IPS-18a (cell line): Measurements from ENCODE around the gene WDR81.

Source experiments
- H3K27ac ChIP-seq: one replicate; pipeline ENCODE4 v1.5.1; 2013; ENCODE audit warnings: low read length
- H3K27me3 ChIP-seq: one replicate; pipeline ENCODE4 v1.6.1; 2013; ENCODE audit warnings: mild to moderate bottlenecking, low read length; ENCODE audit not compliant: control insufficient read depth, insufficient read depth
- H3K36me3 ChIP-seq: one replicate; pipeline ENCODE4 v1.6.1; 2013; ENCODE audit warnings: low read depth, low read length; ENCODE audit not compliant: control insufficient read depth
- H3K4me1 ChIP-seq: one replicate; pipeline ENCODE4 v1.6.1; 2013; ENCODE audit warnings: low read depth, low read length; ENCODE audit not compliant: control insufficient read depth
- H3K4me3 ChIP-seq: one replicate; pipeline ENCODE4 v1.5.1; 2013; ENCODE audit warnings: low read length
- H3K9ac ChIP-seq: one replicate; pipeline ENCODE4 v1.6.1; 2013; ENCODE audit warnings: mild to moderate bottlenecking, low read length, moderate library complexity
- H3K9me3 ChIP-seq: one replicate; pipeline ENCODE4 v1.6.1; 2013; ENCODE audit warnings: low read depth, low read length; ENCODE audit not compliant: control insufficient read depth

The WDR81 gene

DNA sequence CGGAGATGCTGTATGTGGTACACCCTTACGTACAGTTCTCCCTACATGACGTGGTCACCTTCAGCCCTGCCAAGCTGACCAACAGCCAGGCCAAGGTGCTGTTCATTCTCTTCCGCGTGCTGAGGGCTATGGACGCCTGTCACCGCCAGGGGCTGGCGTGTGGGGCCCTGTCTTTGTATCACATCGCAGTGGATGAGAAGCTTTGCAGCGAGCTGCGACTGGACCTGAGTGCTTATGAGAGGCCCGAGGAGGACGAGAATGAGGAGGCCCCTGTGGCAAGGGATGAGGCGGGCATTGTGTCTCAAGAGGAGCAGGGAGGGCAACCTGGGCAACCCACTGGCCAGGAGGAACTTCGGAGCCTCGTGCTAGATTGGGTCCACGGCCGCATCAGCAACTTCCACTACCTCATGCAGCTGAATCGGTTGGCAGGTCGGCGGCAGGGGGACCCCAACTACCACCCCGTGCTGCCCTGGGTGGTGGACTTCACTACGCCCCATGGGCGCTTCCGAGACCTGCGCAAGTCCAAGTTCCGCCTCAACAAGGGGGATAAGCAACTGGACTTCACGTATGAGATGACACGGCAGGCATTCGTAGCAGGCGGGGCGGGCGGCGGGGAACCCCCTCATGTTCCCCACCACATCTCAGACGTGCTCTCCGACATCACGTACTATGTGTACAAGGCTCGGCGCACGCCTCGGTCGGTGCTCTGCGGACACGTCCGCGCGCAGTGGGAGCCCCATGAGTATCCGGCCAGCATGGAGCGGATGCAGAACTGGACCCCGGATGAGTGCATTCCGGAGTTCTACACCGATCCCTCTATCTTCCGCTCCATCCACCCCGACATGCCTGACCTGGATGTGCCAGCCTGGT lies 1.4 kb downstream of the WDR81 start:
- no peaks in the 10 kb centered on the region for H3K36me3 ChIP-seq
- no peaks in the 10 kb centered on the region for H3K9me3 ChIP-seq
- no peak overlapping the region for H3K9ac ChIP-seq
- H3K4me3 ChIP-seq: no peak overlapping the region
- no peak overlapping the region for H3K27ac ChIP-seq
- no peaks in the 10 kb centered on the region for H3K4me1 ChIP-seq
- no peaks in the 10 kb centered on the region for H3K27me3 ChIP-seq

GRCh38 chr17:1726626-1727257 lies 2.2 kb downstream of the WDR81 start:
- Histone ChIP-seq H3K27ac (no peak overlapping the region), H3K4me3 (no peak overlapping the region), H3K9me3 (no peaks in the 10 kb centered on the region), H3K4me1 (no peaks in the 10 kb centered on the region), H3K27me3 (no peaks in the 10 kb centered on the region), H3K36me3 (no peaks in the 10 kb centered on the region), H3K9ac (no peak overlapping the region)

- Histone ChIP-seq H3K9me3 (no peaks in the 10 kb centered on the region), H3K36me3 (no peaks in the 10 kb centered on the region), H3K9ac (no peak overlapping the region), H3K4me1 (no peaks in the 10 kb centered on the region), H3K4me3 (no peak overlapping the region), H3K27me3 (no peaks in the 10 kb centered on the region), H3K27ac (no peak overlapping the region)
These were observed 2.8 kb downstream of the WDR81 start for GRCh38 chr17:1727258-1727789.

DNA sequence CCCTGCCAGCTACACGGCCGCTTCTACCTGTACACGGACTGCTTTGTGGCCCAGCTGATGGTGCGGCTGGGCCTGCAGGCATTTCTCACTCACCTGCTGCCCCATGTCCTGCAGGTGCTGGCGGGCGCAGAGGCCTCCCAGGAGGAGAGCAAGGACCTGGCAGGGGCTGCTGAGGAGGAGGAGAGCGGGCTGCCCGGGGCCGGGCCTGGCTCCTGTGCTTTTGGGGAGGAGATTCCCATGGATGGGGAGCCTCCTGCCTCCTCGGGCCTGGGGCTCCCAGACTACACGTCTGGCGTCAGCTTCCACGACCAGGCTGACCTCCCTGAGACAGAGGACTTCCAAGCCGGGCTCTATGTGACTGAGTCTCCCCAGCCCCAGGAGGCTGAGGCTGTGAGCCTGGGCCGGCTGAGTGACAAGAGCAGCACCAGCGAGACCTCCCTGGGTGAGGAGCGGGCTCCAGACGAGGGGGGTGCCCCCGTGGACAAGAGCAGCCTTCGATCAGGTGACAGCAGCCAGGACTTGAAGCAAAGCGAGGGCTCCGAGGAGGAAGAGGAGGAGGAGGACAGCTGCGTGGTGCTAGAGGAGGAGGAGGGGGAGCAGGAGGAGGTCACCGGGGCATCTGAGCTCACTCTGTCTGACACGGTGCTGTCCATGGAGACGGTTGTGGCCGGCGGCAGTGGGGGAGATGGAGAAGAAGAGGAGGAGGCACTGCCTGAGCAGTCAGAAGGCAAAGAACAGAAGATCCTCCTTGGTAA lies 3.5 kb downstream of the WDR81 start:
- no peaks in the 10 kb centered on the region for H3K9me3 ChIP-seq
- H3K4me1 ChIP-seq: no peaks in the 10 kb centered on the region
- no peaks in the 10 kb centered on the region for H3K27me3 ChIP-seq
- no peak overlapping the region for H3K4me3 ChIP-seq
- H3K9ac ChIP-seq: no peak overlapping the region
- no peaks in the 10 kb centered on the region for H3K36me3 ChIP-seq
- no peak overlapping the region for H3K27ac ChIP-seq

GRCh38 chr17:1729966-1730325 lies 5.4 kb downstream of the WDR81 start:
- H3K4me3 ChIP-seq: no peak overlapping the region
- H3K27ac ChIP-seq: no peak overlapping the region
- no peaks in the 10 kb centered on the region for H3K27me3 ChIP-seq
- H3K4me1 ChIP-seq: no peaks in the 10 kb centered on the region
- H3K36me3 ChIP-seq: no peaks in the 10 kb centered on the region
- H3K9me3 ChIP-seq: no peaks in the 10 kb centered on the region
- no peak overlapping the region for H3K9ac ChIP-seq

DNA sequence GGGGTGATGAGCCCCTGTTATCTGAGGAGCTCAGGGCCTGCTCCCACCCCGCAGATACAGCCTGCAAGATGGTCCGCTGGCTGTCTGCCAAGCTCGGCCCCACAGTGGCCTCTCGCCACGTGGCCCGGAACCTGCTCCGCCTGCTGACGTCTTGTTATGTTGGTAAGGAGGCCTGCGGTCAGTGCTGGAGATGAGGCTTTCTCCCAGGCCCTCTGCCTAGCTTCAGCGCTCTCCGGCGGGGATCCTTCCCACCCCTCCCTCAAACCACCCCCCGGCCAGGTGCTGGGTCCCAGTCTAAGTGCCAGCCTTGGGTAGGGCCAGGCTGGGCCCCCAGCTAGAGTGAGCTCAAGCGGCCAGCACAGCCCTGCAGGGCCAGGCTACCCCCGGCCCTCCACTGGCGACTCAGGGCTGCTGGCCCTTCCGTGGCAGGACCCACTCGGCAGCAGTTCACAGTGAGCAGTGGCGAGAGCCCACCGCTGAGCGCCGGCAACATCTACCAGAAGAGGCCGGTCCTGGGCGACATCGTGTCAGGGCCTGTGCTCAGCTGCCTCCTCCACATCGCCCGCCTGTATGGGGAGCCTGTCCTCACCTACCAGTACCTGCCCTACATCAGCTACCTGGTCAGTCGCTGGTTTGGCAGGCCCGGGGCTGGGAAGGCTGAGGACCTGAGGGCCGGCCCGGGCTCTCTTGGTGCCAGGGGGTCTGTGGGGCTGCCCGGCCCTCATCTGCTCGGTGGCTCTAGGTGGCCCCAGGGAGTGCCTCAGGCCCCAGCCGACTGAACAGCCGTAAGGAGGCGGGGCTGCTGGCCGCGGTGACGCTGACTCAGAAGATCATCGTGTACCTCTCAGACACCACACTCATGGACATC lies 6.1 kb downstream of the WDR81 start:
- no peaks in the 10 kb centered on the region for H3K9me3 ChIP-seq
- no peak overlapping the region for H3K27ac ChIP-seq
- H3K27me3 ChIP-seq: no peaks in the 10 kb centered on the region
- no peak overlapping the region for H3K9ac ChIP-seq
- no peaks in the 10 kb centered on the region for H3K36me3 ChIP-seq
- H3K4me3 ChIP-seq: no peak overlapping the region
- H3K4me1 ChIP-seq: no peaks in the 10 kb centered on the region

- Histone ChIP-seq H3K36me3 (no peaks in the 10 kb centered on the region), H3K9ac (no peak overlapping the region), H3K27ac (no peak overlapping the region), H3K4me1 (peaks cover under 1% of the 10 kb centered on the region), H3K9me3 (no peaks in the 10 kb centered on the region), H3K4me3 (no peak overlapping the region), H3K27me3 (no peaks in the 10 kb centered on the region)
These were observed 6.6 kb downstream of the WDR81 start for GRCh38 chr17:1731194-1731506.

DNA sequence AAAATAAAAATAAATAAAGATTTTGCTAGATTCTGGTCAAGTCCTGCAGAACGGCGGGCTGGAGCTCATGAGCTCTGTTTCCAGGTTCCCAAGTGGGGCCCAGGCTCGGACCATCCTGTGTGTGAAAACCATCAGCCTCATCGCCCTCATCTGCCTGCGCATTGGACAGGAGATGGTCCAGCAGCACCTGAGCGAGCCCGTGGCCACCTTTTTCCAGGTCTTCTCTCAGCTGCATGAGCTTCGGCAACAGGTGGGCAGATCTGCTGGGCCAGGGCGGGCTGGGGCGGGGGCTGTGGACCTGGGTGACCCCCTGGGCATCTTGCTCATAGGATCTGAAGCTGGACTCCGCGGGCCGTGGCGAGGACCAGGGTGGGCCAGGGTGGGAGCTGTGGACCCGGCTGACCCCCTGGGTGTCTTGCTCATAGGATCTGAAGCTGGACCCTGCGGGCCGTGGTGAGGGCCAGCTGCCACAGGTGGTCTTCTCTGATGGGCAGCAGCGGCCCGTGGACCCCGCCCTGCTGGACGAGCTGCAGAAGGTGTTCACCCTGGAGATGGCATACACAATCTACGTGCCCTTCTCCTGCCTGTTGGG lies 7.8 kb downstream of the WDR81 start:
- Histone ChIP-seq H3K9me3 (no peaks in the 10 kb centered on the region), H3K36me3 (no peaks in the 10 kb centered on the region), H3K27me3 (no peaks in the 10 kb centered on the region), H3K4me3 (no peak overlapping the region), H3K9ac (no peak overlapping the region), H3K27ac (no peak overlapping the region), H3K4me1 (peaks cover 3% of the 10 kb centered on the region)

- no peak overlapping the region for H3K9ac ChIP-seq
- H3K9me3 ChIP-seq: no peaks in the 10 kb centered on the region
- no peaks in the 10 kb centered on the region for H3K27me3 ChIP-seq
- H3K4me1 ChIP-seq: peaks cover 3% of the 10 kb centered on the region
- H3K4me3 ChIP-seq: no peak overlapping the region
- H3K36me3 ChIP-seq: no peaks in the 10 kb centered on the region
- H3K27ac ChIP-seq: no peak overlapping the region
These were observed 8.4 kb downstream of the WDR81 start for GRCh38 chr17:1732833-1733321.

DNA sequence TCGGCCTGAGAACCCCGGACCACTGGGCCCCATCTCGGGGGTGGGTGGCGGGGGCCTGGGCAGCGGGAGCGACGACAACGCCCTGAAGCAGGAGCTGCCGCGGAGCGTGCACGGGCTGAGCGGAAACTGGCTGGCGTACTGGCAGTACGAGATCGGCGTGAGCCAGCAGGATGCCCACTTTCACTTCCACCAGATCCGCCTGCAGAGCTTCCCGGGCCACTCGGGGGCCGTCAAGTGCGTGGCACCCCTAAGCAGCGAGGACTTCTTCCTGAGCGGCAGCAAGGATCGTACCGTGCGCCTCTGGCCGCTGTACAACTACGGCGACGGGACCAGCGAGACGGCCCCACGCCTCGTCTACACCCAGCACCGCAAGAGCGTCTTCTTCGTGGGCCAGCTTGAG lies 9.3 kb downstream of the WDR81 start:
- H3K27me3 ChIP-seq: no peaks in the 10 kb centered on the region
- no peak overlapping the region for H3K4me3 ChIP-seq
- no peak overlapping the region for H3K27ac ChIP-seq
- H3K9me3 ChIP-seq: no peaks in the 10 kb centered on the region
- H3K4me1 ChIP-seq: peaks cover 3% of the 10 kb centered on the region
- no peaks in the 10 kb centered on the region for H3K36me3 ChIP-seq
- no peak overlapping the region for H3K9ac ChIP-seq
